Panc1 (cell line): ENCODE measurements around the gene APEH. TPM values are rescaled to one million over a fixed set of nuclear protein-coding genes. Genes with fewer than 3 reads are reported as not detected.

Experiments used
- ATAC-seq: fragments of 200-7000 bp; cut with Tn5 transposase; 2 replicates; pipeline ENCODE4 v1.9.1; 2020; ENCODE audit warnings: mild to moderate bottlenecking, moderate library complexity
- BruUV-seq: library from RNA; stranded (reverse); fragments of 400-500 nt; replicated peaks from 2 replicates; lab custom pipeline; 2021; lab: Mats Ljungman, UMichigan
- CTCF ChIA-PET: fragments of 300-600 bp; sonication (Branson Sonifier 250); formaldehyde crosslinking; loops from one replicate; lab custom pipeline; 2022; ENCODE audit warnings: antibody characterized with exemption; lab: Charles Lee
- POLR2A ChIA-PET: fragments of 300-600 bp; sonication (Branson Sonifier 250); formaldehyde crosslinking; loops from one replicate; lab custom pipeline; 2022; ENCODE audit warnings: antibody characterized with exemption; lab: Charles Lee
- DNase-seq: peaks from one replicate; pipeline ENCODE4 v3.0.0-alpha.2; 2010; ENCODE audit warnings: low read depth, low spot score
- H3K27ac ChIP-seq: 2 replicates; pipeline ENCODE4 v1.5.1; 2011; ENCODE audit warnings: mild to moderate bottlenecking, low read length, inconsistent platforms
- H3K27me3 ChIP-seq: fragments of 200-500 bp; sonication (Bioruptor generic); 2 replicates; pipeline ENCODE4 v1.6.0; 2014; ENCODE audit warnings: low read length, inconsistent platforms; ENCODE audit not compliant: control insufficient read depth, insufficient read depth
- H3K36me3 ChIP-seq: fragments of 200-500 bp; sonication (Bioruptor generic); 2 replicates; pipeline ENCODE4 v1.5.1; 2014; ENCODE audit warnings: inconsistent platforms, mild to moderate bottlenecking, low read length, moderate library complexity; ENCODE audit not compliant: control insufficient read depth, insufficient read depth
- H3K4me1 ChIP-seq: 2 replicates; pipeline ENCODE4 v1.5.1; 2011; ENCODE audit warnings: inconsistent platforms, mild to moderate bottlenecking, low read length, moderate library complexity; ENCODE audit not compliant: control insufficient read depth, insufficient read depth
- H3K4me3 ChIP-seq, 2 experiments: 2 replicates each; pipeline ENCODE4 v1.5.1; 2011 to 2012; ENCODE audit warnings: low read depth in 2 of 2, low read length in 2 of 2, mild to moderate bottlenecking in 2 of 2, inconsistent platforms in 1 of 2, moderate library complexity in 1 of 2
- H3K9me3 ChIP-seq: fragments of 200-500 bp; sonication (Bioruptor generic); 2 replicates; pipeline ENCODE4 v1.5.1; 2014; ENCODE audit warnings: low read depth, mild to moderate bottlenecking, inconsistent platforms, low read length, moderate library complexity; ENCODE audit not compliant: control insufficient read depth, insufficient read depth
- CTCF ChIP-seq: fragments of 450-650 bp; IDR thresholded peaks from 2 replicates; pipeline ENCODE4 v1.5.1; 2017; ENCODE audit warnings: mild to moderate bottlenecking
- POLR2AphosphoS5 ChIP-seq: IDR thresholded peaks from 2 replicates; pipeline ENCODE4 v1.6.1; 2012; ENCODE audit warnings: mild to moderate bottlenecking, low read depth, low read length, moderate library complexity
- REST ChIP-seq, 2 experiments: IDR thresholded peaks; 2 replicates each; pipeline ENCODE4 v1.6.1; 2011 to 2012; ENCODE audit warnings: low read depth in 2 of 2, control low read depth in 1 of 2, low read length in 1 of 2, mild to moderate bottlenecking in 1 of 2, moderate library complexity in 1 of 2; ENCODE audit not compliant: insufficient read depth in 1 of 2
- SIN3A ChIP-seq: IDR thresholded peaks from 2 replicates; pipeline ENCODE4 v1.6.1; 2012; ENCODE audit warnings: low read depth, mild to moderate bottlenecking, low read length, moderate library complexity, borderline replicate concordance; ENCODE audit not compliant: insufficient read depth
- TCF7L2 ChIP-seq: IDR thresholded peaks from 2 replicates; pipeline ENCODE4 v1.6.1; 2011; ENCODE audit warnings: mild to moderate bottlenecking, low read depth, low read length, inconsistent platforms
- in situ Hi-C: cut with HindIII; loops from 2 replicates; pipeline ENCODE4 v1.10.0; 2016; ENCODE audit warnings: low sequenced_read_pairs, low pct_unique_long_range_greater_than_20kb
- intact Hi-C: fragments of 100-400 bp; cut with micrococcal nuclease; formaldehyde crosslinking; loops from one replicate; pipeline ENCODE4 v1.10.0; 2022; ENCODE audit not compliant: unreplicated experiment
- total RNA-seq: library from RNA; stranded (reverse); gene quantifications from one replicate; pipeline ENCODE4 v1.2.1, GENCODE V29; 2021; ENCODE audit not compliant: unreplicated experiment

Gene APEH
- total RNA-seq, 1 experiment from 2014 or later: 131 TPM

- Histone ChIP-seq H3K27ac (peak overlapping the region; percentile 82), H3K27me3 (no peaks in the 10 kb centered on the region), H3K36me3 (peaks cover 3% of the 10 kb centered on the region), H3K4me1 (peaks cover 16% of the 10 kb centered on the region), H3K9me3 (no peaks in the 10 kb centered on the region), H3K4me3 (peak overlapping the region; percentile 72 to 89)
- no peak for ATAC-seq
- CTCF ChIA-PET: interaction anchor here (0.7 kb wide), 1 partner anchor 25 kb away, joined by 6 read pairs; no protein-coding TSS in a partner anchor
- BruUV-seq: no TSS peak
- no peak for DNase-seq
- intact Hi-C loops (no loop called here), in situ Hi-C loops (no loop called here)
- POLR2A ChIA-PET: no interaction called here
- TF ChIP-seq POLR2AphosphoS5: no peak
- no peak for TF ChIP-seq REST (IDR thresholded peaks at IDR 0.05; ENCODE audit: insufficient read depth in 1 of 2, low read depth in 2 of 2, low read length in 1 of 2)
- TF ChIP-seq TCF7L2: no peak
- no peak for TF ChIP-seq SIN3A
- no peak for TF ChIP-seq CTCF
These were observed 48.7 kb downstream of the APEH start for GRCh38 chr3:49722896-49723295.

GRCh38 chr3:49723296-49723627, 49.1 kb downstream of the APEH start:
- DNase-seq (no peak), ATAC-seq (peak; percentile 18; the same call in 1 of the 2 replicates)
- POLR2A ChIA-PET: no interaction called here
- Histone ChIP-seq H3K9me3 (no peaks in the 10 kb centered on the region), H3K27me3 (no peaks in the 10 kb centered on the region), H3K27ac (peak overlapping the region; percentile 82), H3K4me3 (peak overlapping the region; percentile 72 to 89), H3K36me3 (peaks cover 3% of the 10 kb centered on the region), H3K4me1 (peaks cover 16% of the 10 kb centered on the region)
- in situ Hi-C loops (no loop called here), intact Hi-C loops (no loop called here)
- TF ChIP-seq CTCF: no peak
- no peak for TF ChIP-seq POLR2AphosphoS5
- TF ChIP-seq TCF7L2: no peak
- no peak; the same call in 1 of the 2 replicates for TF ChIP-seq SIN3A
- no peak for TF ChIP-seq REST (IDR thresholded peaks at IDR 0.05; ENCODE audit: insufficient read depth in 1 of 2, low read depth in 2 of 2, low read length in 1 of 2)
- CTCF ChIA-PET: interaction anchor here (0.6 to 0.7 kb wide), 2 partner anchors 26 to 118 kb away, joined by 3 to 6 read pairs; no protein-coding TSS in a partner anchor
- BruUV-seq: no TSS peak
